Prostate gland (tissue), 2 donors: Measurements from ENCODE around the gene YTHDC1. TPM values are rescaled to one million over a fixed set of nuclear protein-coding genes. Genes with fewer than 3 reads are reported as not detected.

ENCODE experiments used
- DNase-seq: peaks from one replicate; pipeline ENCODE4 v3.0.0-alpha.2; 2019; ENCODE audit warnings: low spot score
- H3K27ac ChIP-seq, 2 donors: fragments of 200-600 bp; sonication (generic); 2 replicates each; pipeline ENCODE4 v1.5.1; 2017 to 2019
- H3K27me3 ChIP-seq: fragments of 200-600 bp; sonication (generic); replicated peaks from 2 replicates; pipeline ENCODE4 v1.5.1; 2019; ENCODE audit not compliant: insufficient read depth
- H3K36me3 ChIP-seq, 2 donors: fragments of 200-600 bp; sonication (generic); 1 replicate in 1 of 2; 2 replicates in 1 of 2; pipeline versions ENCODE4 v1.5.1 to v1.8.1; 2017 to 2019
- H3K4me1 ChIP-seq: fragments of 200-600 bp; sonication (generic); replicated peaks from 2 replicates; pipeline ENCODE4 v1.5.1; 2019
- H3K4me3 ChIP-seq, 2 donors: fragments of 200-600 bp; sonication (generic); 2 replicates each; pipeline ENCODE4 v1.5.1; 2017 to 2019
- H3K9me3 ChIP-seq: fragments of 200-600 bp; sonication (generic); 2 replicates; pipeline ENCODE4 v1.5.1; 2017
- CTCF ChIP-seq, 4 experiments: fragments of 200-600 bp in 2 of 4; fragments of 450-650 bp in 2 of 4; sonication (generic) in 2 of 4; IDR thresholded peaks; 1 replicate in 3 of 4; 2 replicates in 1 of 4; pipeline ENCODE4 v1.5.1; 2016 to 2019; ENCODE audit warnings: antibody characterized with exemption in 4 of 4, mild to moderate bottlenecking in 2 of 4, moderate library complexity in 2 of 4
- POLR2A ChIP-seq: fragments of 450-650 bp; IDR thresholded peaks from one replicate; pipeline ENCODE4 v1.6.1; 2016; ENCODE audit warnings: antibody characterized with exemption, mild to moderate bottlenecking
- POLR2AphosphoS5 ChIP-seq: sonication (generic); formaldehyde crosslinking; IDR thresholded peaks from one replicate; pipeline ENCODE4 v1.6.1; 2017; ENCODE audit warnings: antibody characterized with exemption
- WGBS: methylation state at CpG from one replicate; pipeline ENCODE4 v1.1.5; 2018; 5-methylcytosine and 5-hydroxymethylcytosine counted together
- intact Hi-C: fragments of 100-400 bp; cut with DNase I; formaldehyde crosslinking; loops from one replicate; pipeline ENCODE4 v1.14.2; 2022
- total RNA-seq, 2 donors: library from RNA; depleted of rRNA; stranded (reverse); fragments of >200 nt; gene quantifications; one replicate each; pipeline ENCODE4 v1.1.0, GENCODE V29; 2016

YTHDC1 gene
- total RNA-seq, 2 donors from 2014 or later: 57.7 to 91.6 TPM

- peaks cover 13% of the 10 kb centered on the region for H3K4me1 ChIP-seq
- H3K27me3 ChIP-seq: no peaks in the 10 kb centered on the region
- WGBS: 32% methylated on average over 5 of the region's 5 CpGs
- no peaks in the 10 kb centered on the region for H3K9me3 ChIP-seq
- no peak overlapping the region for H3K27ac ChIP-seq
- intact Hi-C loops: no loop called here
- H3K36me3 ChIP-seq: no peaks in the 10 kb centered on the region
- TF ChIP-seq CTCF (IDR thresholded peaks at IDR 0.05) (no peak), POLR2AphosphoS5 (no peak), POLR2A (no peak)
- no peak overlapping the region for H3K4me3 ChIP-seq
- DNase-seq: no peak
Measured at GRCh38 chr4:68342134-68342533, 7.8 kb downstream of the YTHDC1 start.

- TF ChIP-seq POLR2AphosphoS5 (no peak), POLR2A (no peak), CTCF (IDR thresholded peaks at IDR 0.05) (no peak)
- Histone ChIP-seq H3K4me1 (peaks cover 13% of the 10 kb centered on the region), H3K4me3 (no peak overlapping the region), H3K9me3 (no peaks in the 10 kb centered on the region), H3K36me3 (no peaks in the 10 kb centered on the region), H3K27ac (no peak overlapping the region), H3K27me3 (no peaks in the 10 kb centered on the region)
- no peak for DNase-seq
- 71% methylated on average over 3 of the region's 3 CpGs for WGBS
- intact Hi-C loops: no loop called here
Measured at GRCh38 chr4:68338625-68339024, 11.3 kb downstream of the YTHDC1 start.

DNA sequence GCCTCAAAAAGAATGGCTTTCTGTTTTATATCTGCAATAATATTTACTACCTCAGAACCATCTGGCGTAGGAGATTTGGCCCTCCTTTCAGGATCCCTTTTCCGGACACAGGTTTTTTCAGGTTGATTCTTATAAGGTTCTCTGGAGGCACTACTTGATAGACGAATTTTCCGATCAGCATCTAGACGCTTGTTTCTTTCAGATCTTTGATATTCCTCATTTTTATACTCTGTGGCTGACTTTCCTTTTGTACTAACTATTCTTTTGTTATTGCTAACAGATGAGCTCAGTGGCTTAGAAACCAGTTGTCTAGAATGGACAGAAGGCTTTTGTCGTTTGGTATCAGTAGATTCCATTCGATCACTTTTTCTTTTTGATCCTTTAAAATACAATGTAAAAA is 12.4 kb downstream of the YTHDC1 start:
- Histone ChIP-seq H3K9me3 (no peaks in the 10 kb centered on the region), H3K4me1 (peaks cover 13% of the 10 kb centered on the region), H3K27me3 (no peaks in the 10 kb centered on the region), H3K36me3 (no peaks in the 10 kb centered on the region), H3K27ac (no peak overlapping the region), H3K4me3 (no peak overlapping the region)
- 78% methylated on average over 7 of the region's 7 CpGs for WGBS
- TF ChIP-seq POLR2A: no peak
- no peak for TF ChIP-seq POLR2AphosphoS5
- TF ChIP-seq CTCF (IDR thresholded peaks at IDR 0.05): no peak
- intact Hi-C loops: no loop called here
- DNase-seq: no peak

GRCh38 chr4:68337004-68337403 is 12.9 kb downstream of the YTHDC1 start:
- H3K27me3 ChIP-seq: no peaks in the 10 kb centered on the region
- peaks cover 13% of the 10 kb centered on the region for H3K4me1 ChIP-seq
- H3K36me3 ChIP-seq: no peaks in the 10 kb centered on the region
- intact Hi-C loops: no loop called here
- TF ChIP-seq CTCF (IDR thresholded peaks at IDR 0.05) (no peak), POLR2A (no peak), POLR2AphosphoS5 (no peak)
- 90% methylated on average over 1 of the region's 1 CpG for WGBS
- no peak overlapping the region for H3K27ac ChIP-seq
- H3K4me3 ChIP-seq: no peak overlapping the region
- no peak for DNase-seq
- H3K9me3 ChIP-seq: no peaks in the 10 kb centered on the region

DNA sequence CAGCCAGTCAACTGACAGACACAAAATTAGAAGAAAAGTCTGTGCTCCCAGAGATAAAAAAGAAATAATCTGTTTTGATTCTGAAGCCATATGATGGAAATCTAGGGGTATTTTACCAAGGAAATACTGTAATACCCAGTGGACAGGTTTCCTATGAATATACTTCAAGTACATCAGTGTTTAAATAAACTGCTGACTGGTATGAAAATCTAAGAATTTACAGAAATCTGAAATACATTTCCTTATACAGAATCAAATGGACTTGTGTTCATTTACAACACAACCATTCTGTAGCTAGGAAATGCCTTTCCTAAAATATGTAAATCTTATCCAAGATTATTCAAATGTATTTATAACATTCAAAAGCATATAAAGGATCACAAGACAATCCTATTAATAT is 13.4 kb downstream of the YTHDC1 start:
- intact Hi-C loops: no loop called here
- Histone ChIP-seq H3K4me1 (peaks cover 10% of the 10 kb centered on the region), H3K36me3 (no peaks in the 10 kb centered on the region), H3K27me3 (no peaks in the 10 kb centered on the region), H3K4me3 (no peak overlapping the region), H3K27ac (no peak overlapping the region), H3K9me3 (no peaks in the 10 kb centered on the region)
- DNase-seq: no peak
- TF ChIP-seq CTCF (IDR thresholded peaks at IDR 0.05) (no peak), POLR2AphosphoS5 (no peak), POLR2A (no peak)
